AG09319 (cell line): ENCODE results near the gene CHST4.
"Not testable (repeated sequence)": the region's sequence is repeated elsewhere in the genome, so short reads cannot be mapped to it uniquely, and the experiment has no call there.

Experiments used
- DNase-seq: peaks from one replicate; pipeline ENCODE4 v3.0.0-alpha.2; 2010; ENCODE audit warnings: low read depth; ENCODE audit errors: extremely low read depth
- CTCF ChIP-seq: IDR thresholded peaks from 2 replicates; pipeline ENCODE4 v1.5.1; 2011; ENCODE audit warnings: low read depth, mild to moderate bottlenecking, inconsistent platforms, low read length, moderate library complexity

CHST4 gene

GRCh38 chr16:71547168-71547567, 20.9 kb downstream of the CHST4 start:
- DNase-seq: no peak
- no peak for TF ChIP-seq CTCF

- TF ChIP-seq CTCF: no peak
- no peak for DNase-seq
Observed at GRCh38 chr16:71552698-71553503, 26.7 kb downstream of the CHST4 start.

- TF ChIP-seq CTCF: no peak
- no peak for DNase-seq
Observed at GRCh38 chr16:71555230-71555891, 29.1 kb downstream of the CHST4 start.

- DNase-seq: no peak
- TF ChIP-seq CTCF: no peak
Observed at GRCh38 chr16:71557299-71557698, 31.1 kb downstream of the CHST4 start.

- no peak for TF ChIP-seq CTCF
- no peak for DNase-seq
Observed at GRCh38 chr16:71557954-71558582, 31.8 kb downstream of the CHST4 start.

GRCh38 chr16:71559855-71560254, 33.6 kb downstream of the CHST4 start:
- no peak for DNase-seq
- TF ChIP-seq CTCF: no peak

- not testable (repeated sequence) for DNase-seq
Observed at GRCh38 chr16:71561886-71562285, 35.7 kb downstream of the CHST4 start.
